ENCODE results near the gene CHD5. TPM values are rescaled to one million over a fixed set of nuclear protein-coding genes. Genes with fewer than 3 reads are reported as not detected.
"Not testable (repeated sequence)": the region's sequence is repeated elsewhere in the genome, so short reads cannot be mapped to it uniquely, and the experiment has no call there.

Gene CHD5
- total and polyA plus RNA-seq, 12 donors = 0.01 to 0.78 (median 0.17) TPM

DNA sequence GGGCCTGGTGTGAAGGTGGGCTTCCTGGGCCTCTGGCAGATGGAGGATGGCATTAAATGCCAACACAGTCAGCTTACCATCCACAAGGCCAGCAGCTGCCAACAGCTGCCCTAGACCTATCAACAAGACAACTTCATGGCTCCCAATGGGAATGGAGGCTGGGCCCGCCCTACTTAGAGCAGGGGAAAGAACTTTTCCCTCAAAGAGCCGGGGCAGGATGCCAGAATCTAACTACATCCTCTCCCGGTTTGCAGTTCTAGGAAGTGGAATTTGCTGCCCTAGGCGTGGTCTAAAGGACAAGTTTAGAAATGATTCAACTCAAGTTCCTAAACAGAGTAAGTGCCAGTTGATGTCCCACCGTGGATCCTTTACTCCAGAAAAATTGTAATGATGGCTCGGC, 42.5 kb upstream of the CHD5 start:
- H3K4me1 ChIP-seq = peaks cover 16 to 61% (median 36%) of the 10 kb centered on the region in 9 donors
- DNase-seq = peak; percentile 62 to 91
- H3K9me3 ChIP-seq = no peaks in the 10 kb centered on the region
- H3K4me3 ChIP-seq = no peak overlapping the region
- TF ChIP-seq, protein P1, sequence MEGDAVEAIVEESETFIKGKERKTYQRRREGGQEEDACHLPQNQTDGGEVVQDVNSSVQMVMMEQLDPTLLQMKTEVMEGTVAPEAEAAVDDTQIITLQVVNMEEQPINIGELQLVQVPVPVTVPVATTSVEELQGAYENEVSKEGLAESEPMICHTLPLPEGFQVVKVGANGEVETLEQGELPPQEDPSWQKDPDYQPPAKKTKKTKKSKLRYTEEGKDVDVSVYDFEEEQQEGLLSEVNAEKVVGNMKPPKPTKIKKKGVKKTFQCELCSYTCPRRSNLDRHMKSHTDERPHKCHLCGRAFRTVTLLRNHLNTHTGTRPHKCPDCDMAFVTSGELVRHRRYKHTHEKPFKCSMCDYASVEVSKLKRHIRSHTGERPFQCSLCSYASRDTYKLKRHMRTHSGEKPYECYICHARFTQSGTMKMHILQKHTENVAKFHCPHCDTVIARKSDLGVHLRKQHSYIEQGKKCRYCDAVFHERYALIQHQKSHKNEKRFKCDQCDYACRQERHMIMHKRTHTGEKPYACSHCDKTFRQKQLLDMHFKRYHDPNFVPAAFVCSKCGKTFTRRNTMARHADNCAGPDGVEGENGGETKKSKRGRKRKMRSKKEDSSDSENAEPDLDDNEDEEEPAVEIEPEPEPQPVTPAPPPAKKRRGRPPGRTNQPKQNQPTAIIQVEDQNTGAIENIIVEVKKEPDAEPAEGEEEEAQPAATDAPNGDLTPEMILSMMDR (IDR thresholded peaks at IDR 0.05) = no peak
- 14 to 39% methylated on average over 6 of the region's 6 CpGs for WGBS, 2 donors
- peak; percentile 65 to 89 (median 84) for ATAC-seq
- H3K27ac ChIP-seq = peak overlapping the region; percentile 21 to 85 (median 72)
- H3K27me3 ChIP-seq = no peaks in the 10 kb centered on the region
- peaks cover 0 to 89% (median 32%) of the 10 kb centered on the region in 9 donors for H3K36me3 ChIP-seq
- intact Hi-C loops (cut with DNase I) = loop anchor here in 1 of 10 donors (2.0 kb wide), 1 partner anchor 14 kb away; no protein-coding TSS in a partner anchor

DNA sequence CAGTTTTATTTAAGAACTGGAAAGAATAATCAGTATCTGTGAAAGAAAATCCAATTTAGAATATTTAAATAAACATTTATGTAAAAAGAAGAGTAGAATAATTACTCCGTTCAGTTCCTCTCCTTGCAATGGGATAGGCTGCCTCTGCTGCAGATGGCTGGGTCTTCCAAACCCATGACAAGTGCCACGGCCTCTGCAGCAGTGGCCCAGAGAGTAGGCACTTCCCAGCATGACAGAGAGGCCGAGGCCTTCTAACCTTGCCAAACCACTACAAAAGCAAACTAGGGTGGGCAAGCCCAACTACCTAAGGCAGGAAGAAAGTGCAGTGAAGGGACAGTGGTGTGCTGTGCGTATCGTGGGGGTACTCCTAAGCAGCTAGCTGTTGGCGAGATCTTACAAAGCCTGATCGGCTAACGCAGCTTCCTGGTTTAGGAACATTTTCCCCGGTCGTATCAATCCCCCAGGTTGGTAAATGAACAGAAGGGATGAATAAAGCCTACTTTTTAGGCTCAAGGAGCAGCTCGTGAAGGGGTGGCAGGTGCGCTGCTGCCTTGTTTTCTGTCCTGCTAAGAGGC, 41.2 kb upstream of the CHD5 start:
- Histone ChIP-seq H3K27ac (peak overlapping the region in 5 of 10 donors; percentile 13 to 85 (median 78)), H3K4me3 (no peak overlapping the region), H3K9me3 (no peaks in the 10 kb centered on the region), H3K27me3 (no peaks in the 10 kb centered on the region), H3K4me1 (peaks cover 16 to 61% (median 36%) of the 10 kb centered on the region in 9 donors), H3K36me3 (peaks cover 0 to 84% (median 24%) of the 10 kb centered on the region in 9 donors)
- no peak for DNase-seq
- ATAC-seq = no peak
- intact Hi-C loops (cut with DNase I) = no loop called here
- TF ChIP-seq, protein P1 (IDR thresholded peaks at IDR 0.05) = no peak
- WGBS, 2 donors = 90 to 93% methylated on average over 12 of the region's 12 CpGs

GRCh38 chr1:6220236-6220635, 40.1 kb upstream of the CHD5 start:
- 80 to 87% methylated on average over 8 of the region's 8 CpGs for WGBS, 2 donors
- TF ChIP-seq, protein P1 (IDR thresholded peaks at IDR 0.05) = no peak
- no peak overlapping the region for H3K27ac ChIP-seq

GRCh38 chr1:6219641-6220040, 39.5 kb upstream of the CHD5 start:
- ATAC-seq; H3K27me3 ChIP-seq; H3K4me3 ChIP-seq; H3K9me3 ChIP-seq; DNase-seq; intact Hi-C loops (cut with DNase I): not testable (repeated sequence)
- H3K27ac ChIP-seq = peak overlapping the region in 2 of 10 donors; percentile 44 to 49
- WGBS, 2 donors = 83 to 91% methylated on average over 11 of the region's 11 CpGs
- H3K4me1 ChIP-seq = peaks cover 16 to 49% (median 30%) of the 10 kb centered on the region in 9 donors
- H3K36me3 ChIP-seq = peaks cover 0 to 84% (median 15%) of the 10 kb centered on the region in 9 donors

More at GRCh38 chr1:6220236-6220635, 40.1 kb upstream of the CHD5 start:
- no peak for ATAC-seq
- intact Hi-C loops (cut with DNase I) = no loop called here
- DNase-seq = no peak
- H3K9me3 ChIP-seq = no peaks in the 10 kb centered on the region
- H3K4me1 ChIP-seq = peaks cover 16 to 55% (median 30%) of the 10 kb centered on the region in 9 donors
- H3K36me3 ChIP-seq = peaks cover 0 to 84% (median 16%) of the 10 kb centered on the region in 9 donors
- H3K4me3 ChIP-seq = no peak overlapping the region
- H3K27me3 ChIP-seq = no peaks in the 10 kb centered on the region
